Neural crest cell (in vitro differentiated cells): ENCODE measurements around the gene BACH2. TPM values are rescaled to one million over a fixed set of nuclear protein-coding genes. Genes with fewer than 3 reads are reported as not detected.

Source experiments
- DNase-seq: peaks from one replicate; pipeline ENCODE4 v3.0.0; 2021; ENCODE audit warnings: low read depth, mixed read lengths, low spot score
- H3K27ac Mint-ChIP-seq: one replicate; pipeline ENCODE4 v1.8.0; 2021; ENCODE audit warnings: mild to moderate bottlenecking, mixed read lengths; ENCODE audit not compliant: unreplicated experiment
- H3K27me3 Mint-ChIP-seq: 2 replicates; pipeline ENCODE4 v1.8.0; 2021; ENCODE audit warnings: low read depth, mild to moderate bottlenecking, mixed read lengths
- H3K36me3 Mint-ChIP-seq: 2 replicates; pipeline ENCODE4 v1.8.0; 2021; ENCODE audit warnings: low read depth, mild to moderate bottlenecking, mixed read lengths
- H3K4me1 Mint-ChIP-seq: 2 replicates; pipeline ENCODE4 v1.8.0; 2021; ENCODE audit warnings: mixed read lengths
- H3K4me3 Mint-ChIP-seq: one replicate; pipeline ENCODE4 v1.8.0; 2021; ENCODE audit warnings: mild to moderate bottlenecking, mixed read lengths
- H3K9me3 Mint-ChIP-seq: 2 replicates; pipeline ENCODE4 v1.8.0; 2021; ENCODE audit warnings: mixed read lengths
- total RNA-seq: library from RNA; stranded (reverse); gene quantifications from 2 replicates; pipeline ENCODE4 v1.2.1, GENCODE V29; 2021
- TF ChIP-seq, protein P1 (sequence below): fragments of 200-600 bp; sonication (generic); conservative IDR thresholded peaks from 2 replicates; pipeline ENCODE4 v1.5.0; 2021; ENCODE audit warnings: antibody characterized with exemption, mild to moderate bottlenecking

The BACH2 gene
- total RNA-seq, 1 donor from 2014 or later, result 13.1 TPM

DNA sequence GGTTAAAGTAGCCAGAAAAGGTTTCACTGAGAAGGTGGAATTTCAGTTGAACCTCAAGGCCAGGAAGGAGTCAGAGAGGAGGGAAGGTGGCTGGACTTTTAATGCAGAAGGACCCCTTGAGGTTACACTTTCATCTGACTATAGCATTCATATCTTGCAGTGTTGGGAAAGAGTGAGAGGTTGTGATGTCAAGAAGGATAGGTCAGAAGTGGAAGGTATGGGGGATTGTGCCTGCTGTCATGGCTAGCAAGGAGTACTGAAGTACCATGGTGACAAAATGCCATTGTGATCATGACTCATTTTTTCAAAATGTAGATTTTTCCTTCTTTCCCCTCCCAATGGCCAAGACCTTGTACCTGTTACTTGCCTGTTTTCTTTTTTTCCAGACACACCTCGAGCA lies 5.2 kb upstream of the BACH2 start:
- H3K27me3 Mint-ChIP-seq, result peaks cover 34% of the 10 kb centered on the region
- no peaks in the 10 kb centered on the region for H3K36me3 Mint-ChIP-seq
- H3K4me1 Mint-ChIP-seq, result peaks cover 9% of the 10 kb centered on the region
- H3K27ac Mint-ChIP-seq, result no peak overlapping the region
- TF ChIP-seq, protein P1, sequence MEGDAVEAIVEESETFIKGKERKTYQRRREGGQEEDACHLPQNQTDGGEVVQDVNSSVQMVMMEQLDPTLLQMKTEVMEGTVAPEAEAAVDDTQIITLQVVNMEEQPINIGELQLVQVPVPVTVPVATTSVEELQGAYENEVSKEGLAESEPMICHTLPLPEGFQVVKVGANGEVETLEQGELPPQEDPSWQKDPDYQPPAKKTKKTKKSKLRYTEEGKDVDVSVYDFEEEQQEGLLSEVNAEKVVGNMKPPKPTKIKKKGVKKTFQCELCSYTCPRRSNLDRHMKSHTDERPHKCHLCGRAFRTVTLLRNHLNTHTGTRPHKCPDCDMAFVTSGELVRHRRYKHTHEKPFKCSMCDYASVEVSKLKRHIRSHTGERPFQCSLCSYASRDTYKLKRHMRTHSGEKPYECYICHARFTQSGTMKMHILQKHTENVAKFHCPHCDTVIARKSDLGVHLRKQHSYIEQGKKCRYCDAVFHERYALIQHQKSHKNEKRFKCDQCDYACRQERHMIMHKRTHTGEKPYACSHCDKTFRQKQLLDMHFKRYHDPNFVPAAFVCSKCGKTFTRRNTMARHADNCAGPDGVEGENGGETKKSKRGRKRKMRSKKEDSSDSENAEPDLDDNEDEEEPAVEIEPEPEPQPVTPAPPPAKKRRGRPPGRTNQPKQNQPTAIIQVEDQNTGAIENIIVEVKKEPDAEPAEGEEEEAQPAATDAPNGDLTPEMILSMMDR, result no peak
- no peaks in the 10 kb centered on the region for H3K9me3 Mint-ChIP-seq
- no peak for DNase-seq
- no peak overlapping the region for H3K4me3 Mint-ChIP-seq

- TF ChIP-seq, protein P1, result no peak
- no peaks in the 10 kb centered on the region for H3K36me3 Mint-ChIP-seq
- H3K27ac Mint-ChIP-seq, result no peak overlapping the region
- DNase-seq, result no peak
- H3K9me3 Mint-ChIP-seq, result no peaks in the 10 kb centered on the region
- H3K4me1 Mint-ChIP-seq, result peaks cover 22% of the 10 kb centered on the region
- H3K4me3 Mint-ChIP-seq, result peak overlapping the region; percentile 85
- peaks cover 33% of the 10 kb centered on the region for H3K27me3 Mint-ChIP-seq
Measured at GRCh38 chr6:90298459-90299053, 1.9 kb upstream of the BACH2 start.

GRCh38 chr6:90297867-90298381 lies 1.3 kb upstream of the BACH2 start:
- no peak overlapping the region for H3K27ac Mint-ChIP-seq
- peak overlapping the region; percentile 85 for H3K4me3 Mint-ChIP-seq
- TF ChIP-seq, protein P1, result no peak
- H3K36me3 Mint-ChIP-seq, result no peaks in the 10 kb centered on the region
- peaks cover 31% of the 10 kb centered on the region for H3K27me3 Mint-ChIP-seq
- H3K9me3 Mint-ChIP-seq, result no peaks in the 10 kb centered on the region
- peaks cover 26% of the 10 kb centered on the region for H3K4me1 Mint-ChIP-seq
- DNase-seq, result no peak

GRCh38 chr6:90297115-90297866 lies 648 bp upstream of the BACH2 start:
- Mint-ChIP-seq H3K9me3 (no peaks in the 10 kb centered on the region), H3K4me3 (peak overlapping the region; percentile 85), H3K4me1 (peaks cover 26% of the 10 kb centered on the region), H3K36me3 (no peaks in the 10 kb centered on the region), H3K27me3 (peaks cover 29% of the 10 kb centered on the region), H3K27ac (no peak overlapping the region)
- TF ChIP-seq, protein P1, result peak; percentile 14
- DNase-seq, result no peak

- TF ChIP-seq, protein P1, result peak; percentile 23
- Mint-ChIP-seq H3K4me1 (peaks cover 38% of the 10 kb centered on the region), H3K9me3 (no peaks in the 10 kb centered on the region), H3K27me3 (peaks cover 22% of the 10 kb centered on the region), H3K4me3 (peak overlapping the region; percentile 93), H3K27ac (no peak overlapping the region), H3K36me3 (no peaks in the 10 kb centered on the region)
- peak; percentile 47 for DNase-seq
Measured at GRCh38 chr6:90295854-90296340, 746 bp downstream of the BACH2 start.
